VCaP (cell line): Measurements from ENCODE around the gene UBXN2A.
"Not testable (repeated sequence)": the region's sequence is repeated elsewhere in the genome, so short reads cannot be mapped to it uniquely, and the experiment has no call there.

Source experiments
- H3K27ac ChIP-seq: fragments of 450-650 bp; 2 replicates; pipeline ENCODE4 v1.5.1; 2017
- TF ChIP-seq, protein P1 (sequence below): fragments of 450-650 bp; conservative IDR thresholded peaks from 2 replicates; pipeline ENCODE4 v1.5.1; 2017; ENCODE audit warnings: mild to moderate bottlenecking, moderate library complexity

Gene UBXN2A

DNA sequence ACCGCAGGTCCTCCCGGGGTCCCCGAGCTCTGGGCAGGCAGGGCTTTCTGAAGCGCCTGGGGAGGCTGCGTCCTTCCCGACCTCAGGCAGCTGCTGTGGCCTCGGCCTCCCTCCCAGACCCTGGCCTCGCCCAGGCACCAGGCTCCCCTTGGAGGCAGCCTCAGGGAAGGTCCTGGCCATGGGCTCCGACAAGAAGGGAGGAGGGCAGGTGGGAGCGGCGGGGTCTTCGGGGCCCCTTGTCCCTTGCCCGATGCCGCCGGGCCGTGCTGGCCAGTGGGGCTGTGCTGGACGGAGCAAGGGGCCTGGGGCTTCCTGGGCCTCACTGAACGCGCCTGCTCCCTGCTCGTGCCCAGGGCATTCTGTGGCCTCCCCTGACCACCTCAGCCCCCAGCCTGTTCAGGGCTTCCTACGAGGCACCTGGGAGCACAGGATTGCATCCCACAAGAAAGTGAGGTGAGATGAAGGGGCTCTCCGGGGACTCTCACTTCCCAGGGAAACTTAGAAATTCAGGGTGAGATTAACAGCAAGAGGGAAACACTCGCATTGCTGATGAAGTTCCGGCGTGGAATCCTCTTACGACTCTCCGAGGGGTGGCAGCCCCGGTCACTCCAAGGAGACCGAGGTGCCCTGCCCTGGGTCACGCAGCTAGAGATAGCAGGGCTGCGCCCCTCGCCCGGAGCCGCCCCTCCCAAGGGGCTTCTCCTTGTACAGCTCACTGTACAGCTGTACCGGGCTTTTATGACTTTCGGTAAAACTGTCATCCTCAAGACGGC is 70.4 kb downstream of the UBXN2A start:
- H3K27ac ChIP-seq = no peak overlapping the region
- TF ChIP-seq, protein P1, sequence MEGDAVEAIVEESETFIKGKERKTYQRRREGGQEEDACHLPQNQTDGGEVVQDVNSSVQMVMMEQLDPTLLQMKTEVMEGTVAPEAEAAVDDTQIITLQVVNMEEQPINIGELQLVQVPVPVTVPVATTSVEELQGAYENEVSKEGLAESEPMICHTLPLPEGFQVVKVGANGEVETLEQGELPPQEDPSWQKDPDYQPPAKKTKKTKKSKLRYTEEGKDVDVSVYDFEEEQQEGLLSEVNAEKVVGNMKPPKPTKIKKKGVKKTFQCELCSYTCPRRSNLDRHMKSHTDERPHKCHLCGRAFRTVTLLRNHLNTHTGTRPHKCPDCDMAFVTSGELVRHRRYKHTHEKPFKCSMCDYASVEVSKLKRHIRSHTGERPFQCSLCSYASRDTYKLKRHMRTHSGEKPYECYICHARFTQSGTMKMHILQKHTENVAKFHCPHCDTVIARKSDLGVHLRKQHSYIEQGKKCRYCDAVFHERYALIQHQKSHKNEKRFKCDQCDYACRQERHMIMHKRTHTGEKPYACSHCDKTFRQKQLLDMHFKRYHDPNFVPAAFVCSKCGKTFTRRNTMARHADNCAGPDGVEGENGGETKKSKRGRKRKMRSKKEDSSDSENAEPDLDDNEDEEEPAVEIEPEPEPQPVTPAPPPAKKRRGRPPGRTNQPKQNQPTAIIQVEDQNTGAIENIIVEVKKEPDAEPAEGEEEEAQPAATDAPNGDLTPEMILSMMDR = no peak

- TF ChIP-seq, protein P1 = no peak
- H3K27ac ChIP-seq = no peak overlapping the region
Observed at GRCh38 chr2:24011250-24012104, 71.2 kb downstream of the UBXN2A start.

DNA sequence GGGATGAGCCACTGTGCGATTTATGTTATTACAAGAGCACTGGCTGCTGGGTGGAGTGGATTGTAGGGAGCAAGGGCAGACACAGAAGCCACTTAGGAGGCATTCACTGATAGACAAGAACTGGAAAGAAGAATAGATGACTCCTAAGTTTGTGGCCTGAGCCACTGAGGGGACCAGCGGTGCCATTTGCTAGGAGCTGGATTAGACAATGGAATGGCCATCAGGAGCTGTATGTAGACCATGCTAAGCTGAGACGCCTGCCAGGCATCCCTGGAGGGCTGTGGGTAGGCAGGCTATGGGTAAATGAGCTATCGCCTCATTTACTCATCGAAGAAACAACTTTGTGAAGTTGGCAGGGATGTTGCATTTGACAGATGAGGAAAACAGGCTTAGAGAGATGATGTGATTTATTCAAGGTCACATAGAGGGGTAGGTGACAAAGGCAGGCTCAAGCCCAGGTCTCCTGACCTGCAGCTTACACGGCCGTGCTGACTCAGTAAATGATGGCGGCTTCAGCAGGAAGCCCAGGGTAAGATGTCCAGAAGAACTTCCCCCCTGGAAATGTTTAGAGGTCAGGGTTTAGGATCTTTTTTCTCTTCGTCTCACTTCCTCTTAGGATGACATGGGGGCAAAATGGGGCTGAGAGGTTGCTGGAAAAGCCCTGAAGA is 72.4 kb downstream of the UBXN2A start:
- no peak overlapping the region for H3K27ac ChIP-seq
- TF ChIP-seq, protein P1 = no peak

- H3K27ac ChIP-seq = not testable (repeated sequence)
Observed at GRCh38 chr2:24014902-24015301, 74.6 kb downstream of the UBXN2A start.

GRCh38 chr2:24015562-24016375 is 75.5 kb downstream of the UBXN2A start:
- TF ChIP-seq, protein P1 = no peak
- no peak overlapping the region for H3K27ac ChIP-seq

GRCh38 chr2:24016376-24016761 is 76.1 kb downstream of the UBXN2A start:
- H3K27ac ChIP-seq = no peak overlapping the region
- TF ChIP-seq, protein P1 = no peak

GRCh38 chr2:24016853-24017703 is 76.8 kb downstream of the UBXN2A start:
- TF ChIP-seq, protein P1 = no peak
- no peak overlapping the region for H3K27ac ChIP-seq
